Measurements from ENCODE around the gene CEP78.
A peak's percentile ranks its signal among the peaks of the same experiment; 100 is the strongest.

Gene CEP78

DNA sequence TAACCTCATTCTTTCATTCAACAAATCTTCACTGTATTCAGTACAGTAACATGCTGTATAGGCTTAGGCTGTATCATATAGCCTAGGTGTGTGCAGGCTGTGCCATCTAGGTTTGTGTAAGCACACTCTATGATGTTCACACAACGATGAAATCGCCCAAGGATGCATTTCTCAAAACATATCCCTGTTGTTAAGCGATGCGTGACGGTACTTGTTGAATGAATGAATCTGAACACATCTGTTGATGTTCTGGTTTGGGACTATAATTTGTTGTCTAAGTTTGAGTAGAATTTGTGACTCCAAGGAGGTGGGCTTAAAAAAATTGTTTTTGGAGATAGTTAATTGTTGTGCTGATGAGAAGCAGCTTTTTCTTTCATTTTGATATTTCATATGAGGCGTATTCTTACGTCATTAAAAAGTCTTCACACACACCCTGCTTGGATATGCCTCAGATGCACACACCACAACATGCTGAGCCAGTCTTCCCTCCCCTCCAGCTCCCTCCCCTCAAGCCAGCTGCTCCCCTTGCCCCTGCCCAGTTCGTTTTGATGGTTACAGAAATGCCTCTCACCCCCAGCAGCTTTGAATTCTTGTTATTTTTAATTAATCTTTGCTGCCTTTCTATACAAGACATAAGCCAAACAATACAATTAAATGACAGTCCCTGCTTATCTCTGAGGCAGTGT lies 55.5 kb downstream of the CEP78 start:
- H3K27me3 ChIP-seq (ENCODE audit: control insufficient read depth in 1 of 2, insufficient read depth in 1 of 2, low read length in 2 of 2), result peaks cover 0 to 17% of the 10 kb centered on the region in 2 experiments
- no peak overlapping the region for H2BK5ac ChIP-seq (ENCODE audit: low read depth, low read length, poor library complexity, severe bottlenecking)
- no peak overlapping the region for H4K91ac ChIP-seq (ENCODE audit: low read length)
- H2BK120ac ChIP-seq (ENCODE audit: low read depth, low read length), result no peak overlapping the region
- H3K14ac ChIP-seq (ENCODE audit: low read length in 2 of 2), result no peak overlapping the region
- 89% methylated on average over 8 of the region's 8 CpGs for WGBS
- DNase-seq, result no peak
- no peak overlapping the region for H2AFZ ChIP-seq (ENCODE audit: low read depth, low read length)
- H2BK12ac ChIP-seq (ENCODE audit: low read length in 2 of 2), result no peak overlapping the region
- H3K18ac ChIP-seq (ENCODE audit: low read depth in 1 of 2, low read length in 2 of 2), result no peak overlapping the region
- H3K9ac ChIP-seq (ENCODE audit: low read length), result no peak overlapping the region
- H2AK5ac ChIP-seq (ENCODE audit: low read length, severe bottlenecking), result no peak overlapping the region
- H3K4me2 ChIP-seq (ENCODE audit: low read length, poor library complexity, severe bottlenecking), result no peak overlapping the region
- no peak overlapping the region for H3K4me3 ChIP-seq (ENCODE audit: insufficient read depth in 1 of 2, low read depth in 1 of 2, low read length in 2 of 2)
- H3K4me1 ChIP-seq (ENCODE audit: control insufficient read depth, insufficient read depth, low read depth, low read length), result peaks cover 11% of the 10 kb centered on the region
- no peak overlapping the region for H2BK15ac ChIP-seq (ENCODE audit: low read depth, poor library complexity, severe bottlenecking)
- H3K23ac ChIP-seq (ENCODE audit: low read length in 2 of 2), result no peak overlapping the region
- H3K4ac ChIP-seq (ENCODE audit: low read depth in 1 of 2, low read length in 2 of 2), result no peak overlapping the region
- no peaks in the 10 kb centered on the region for H3K9me3 ChIP-seq (ENCODE audit: control insufficient read depth, low read length)
- peak overlapping the region; percentile 10 for H3K27ac ChIP-seq (ENCODE audit: low read length, poor library complexity, severe bottlenecking)
- H4K8ac ChIP-seq (ENCODE audit: low read length), result no peak overlapping the region
- no peaks in the 10 kb centered on the region for H3K79me1 ChIP-seq (replicated peaks; ENCODE audit: low read length, poor library complexity, severe bottlenecking)
- H3K36me3 ChIP-seq (ENCODE audit: control insufficient read depth in 1 of 2, insufficient read depth in 2 of 2, low read depth in 1 of 2, low read length in 2 of 2), result no peaks in the 10 kb centered on the region

DNA sequence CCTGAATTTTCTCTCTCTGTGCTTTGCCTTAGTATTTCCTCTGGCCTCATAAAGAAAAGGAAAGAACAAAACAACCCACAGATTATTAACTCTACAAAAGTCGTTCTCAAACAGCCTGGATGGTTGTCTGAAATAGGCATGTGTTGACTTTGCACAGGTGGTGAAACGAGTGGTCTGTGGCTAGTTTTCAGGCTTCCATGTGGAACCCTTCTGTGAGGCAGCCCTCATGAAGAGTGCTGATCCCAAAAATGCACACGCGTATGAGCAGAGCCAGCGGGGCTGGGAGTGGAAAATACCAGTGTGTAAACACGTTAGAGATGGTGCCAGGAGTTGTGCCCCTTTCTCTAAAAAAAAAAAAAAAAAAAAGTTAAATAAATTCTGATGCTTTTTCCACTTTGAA lies 56.2 kb downstream of the CEP78 start:
- no peak overlapping the region for H3K14ac ChIP-seq (ENCODE audit: low read length in 2 of 2)
- H3K4me1 ChIP-seq (ENCODE audit: control insufficient read depth, insufficient read depth, low read depth, low read length), result peaks cover 13% of the 10 kb centered on the region
- H3K23ac ChIP-seq (ENCODE audit: low read length in 2 of 2), result no peak overlapping the region
- no peak overlapping the region for H2AFZ ChIP-seq (ENCODE audit: low read depth, low read length)
- H3K4ac ChIP-seq (ENCODE audit: low read depth in 1 of 2, low read length in 2 of 2), result no peak overlapping the region
- H2BK5ac ChIP-seq (ENCODE audit: low read depth, low read length, poor library complexity, severe bottlenecking), result no peak overlapping the region
- no peak for DNase-seq
- no peak overlapping the region for H3K4me2 ChIP-seq (ENCODE audit: low read length, poor library complexity, severe bottlenecking)
- H4K91ac ChIP-seq (ENCODE audit: low read length), result no peak overlapping the region
- no peak overlapping the region for H3K18ac ChIP-seq (ENCODE audit: low read depth in 1 of 2, low read length in 2 of 2)
- no peak overlapping the region for H2AK5ac ChIP-seq (ENCODE audit: low read length, severe bottlenecking)
- H2BK12ac ChIP-seq (ENCODE audit: low read length in 2 of 2), result no peak overlapping the region
- H2BK120ac ChIP-seq (ENCODE audit: low read depth, low read length), result no peak overlapping the region
- no peaks in the 10 kb centered on the region for H3K9me3 ChIP-seq (ENCODE audit: control insufficient read depth, low read length)
- H3K4me3 ChIP-seq (ENCODE audit: insufficient read depth in 1 of 2, low read depth in 1 of 2, low read length in 2 of 2), result no peak overlapping the region
- 94% methylated on average over 5 of the region's 6 CpGs for WGBS
- H4K8ac ChIP-seq (ENCODE audit: low read length), result no peak overlapping the region
- no peaks in the 10 kb centered on the region for H3K36me3 ChIP-seq (ENCODE audit: control insufficient read depth in 1 of 2, insufficient read depth in 2 of 2, low read depth in 1 of 2, low read length in 2 of 2)
- no peaks in the 10 kb centered on the region for H3K79me1 ChIP-seq (replicated peaks; ENCODE audit: low read length, poor library complexity, severe bottlenecking)
- H3K9ac ChIP-seq (ENCODE audit: low read length), result no peak overlapping the region
- H3K27me3 ChIP-seq (ENCODE audit: control insufficient read depth in 1 of 2, insufficient read depth in 1 of 2, low read length in 2 of 2), result peaks cover 0 to 15% of the 10 kb centered on the region in 2 experiments
- H3K27ac ChIP-seq (ENCODE audit: low read length, poor library complexity, severe bottlenecking), result no peak overlapping the region
- no peak overlapping the region for H2BK15ac ChIP-seq (ENCODE audit: low read depth, poor library complexity, severe bottlenecking)

DNA sequence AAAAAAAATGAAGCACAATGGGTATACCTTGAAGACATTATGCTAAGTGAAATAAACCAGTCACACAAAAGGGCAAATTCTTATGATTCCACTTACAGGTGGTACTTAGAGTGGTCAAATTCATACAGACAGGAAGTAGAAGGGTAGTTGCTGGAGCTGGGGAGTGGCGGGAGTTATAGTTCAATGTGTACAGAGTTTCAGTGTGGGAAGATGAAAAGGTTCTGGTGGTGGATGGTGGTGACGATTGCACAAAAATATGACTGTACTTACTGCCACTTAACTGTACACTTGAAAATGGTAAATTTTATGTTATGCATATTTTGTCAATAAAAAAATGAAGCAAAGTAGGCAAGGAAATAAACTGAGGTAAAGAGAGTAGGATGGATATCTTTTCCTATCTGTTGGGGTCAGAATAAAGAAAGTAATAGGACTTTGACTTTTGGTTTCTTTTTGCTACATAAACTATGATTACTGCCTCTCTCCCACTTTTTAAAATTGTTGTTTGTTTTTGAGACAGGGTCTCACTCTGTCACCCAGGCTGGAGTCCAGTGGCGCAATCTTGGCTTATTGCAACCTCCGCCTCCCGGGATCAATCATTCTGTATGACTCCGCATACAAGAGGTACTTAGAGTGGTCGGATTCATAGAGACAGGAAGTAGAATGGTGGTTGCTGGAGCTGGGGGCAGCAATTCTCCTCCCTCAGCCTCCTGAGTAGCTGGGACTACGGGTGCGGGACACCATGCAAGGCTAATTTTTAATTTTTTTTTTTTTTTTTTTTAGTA lies 57.0 kb downstream of the CEP78 start:
- H4K8ac ChIP-seq (ENCODE audit: low read length), result no peak overlapping the region
- no peak overlapping the region for H3K14ac ChIP-seq (ENCODE audit: low read length in 2 of 2)
- no peak overlapping the region for H2AFZ ChIP-seq (ENCODE audit: low read depth, low read length)
- peaks cover 13% of the 10 kb centered on the region for H3K4me1 ChIP-seq (ENCODE audit: control insufficient read depth, insufficient read depth, low read depth, low read length)
- no peak overlapping the region for H3K23ac ChIP-seq (ENCODE audit: low read length in 2 of 2)
- H2BK120ac ChIP-seq (ENCODE audit: low read depth, low read length), result no peak overlapping the region
- no peak overlapping the region for H3K27ac ChIP-seq (ENCODE audit: low read length, poor library complexity, severe bottlenecking)
- no peaks in the 10 kb centered on the region for H3K9me3 ChIP-seq (ENCODE audit: control insufficient read depth, low read length)
- H4K91ac ChIP-seq (ENCODE audit: low read length), result no peak overlapping the region
- 95% methylated on average over 8 of the region's 9 CpGs for WGBS
- H2BK15ac ChIP-seq (ENCODE audit: low read depth, poor library complexity, severe bottlenecking), result no peak overlapping the region
- no peak overlapping the region for H2AK5ac ChIP-seq (ENCODE audit: low read length, severe bottlenecking)
- H3K9ac ChIP-seq (ENCODE audit: low read length), result no peak overlapping the region
- H3K4me3 ChIP-seq (ENCODE audit: insufficient read depth in 1 of 2, low read depth in 1 of 2, low read length in 2 of 2), result no peak overlapping the region
- no peak for DNase-seq
- H2BK5ac ChIP-seq (ENCODE audit: low read depth, low read length, poor library complexity, severe bottlenecking), result no peak overlapping the region
- peaks cover 0 to 12% of the 10 kb centered on the region in 2 experiments for H3K27me3 ChIP-seq (ENCODE audit: control insufficient read depth in 1 of 2, insufficient read depth in 1 of 2, low read length in 2 of 2)
- no peaks in the 10 kb centered on the region for H3K36me3 ChIP-seq (ENCODE audit: control insufficient read depth in 1 of 2, insufficient read depth in 2 of 2, low read depth in 1 of 2, low read length in 2 of 2)
- no peak overlapping the region for H3K4ac ChIP-seq (ENCODE audit: low read depth in 1 of 2, low read length in 2 of 2)
- H3K79me1 ChIP-seq (replicated peaks; ENCODE audit: low read length, poor library complexity, severe bottlenecking), result no peaks in the 10 kb centered on the region
- H3K4me2 ChIP-seq (ENCODE audit: low read length, poor library complexity, severe bottlenecking), result no peak overlapping the region
- no peak overlapping the region for H3K18ac ChIP-seq (ENCODE audit: low read depth in 1 of 2, low read length in 2 of 2)
- no peak overlapping the region for H2BK12ac ChIP-seq (ENCODE audit: low read length in 2 of 2)

DNA sequence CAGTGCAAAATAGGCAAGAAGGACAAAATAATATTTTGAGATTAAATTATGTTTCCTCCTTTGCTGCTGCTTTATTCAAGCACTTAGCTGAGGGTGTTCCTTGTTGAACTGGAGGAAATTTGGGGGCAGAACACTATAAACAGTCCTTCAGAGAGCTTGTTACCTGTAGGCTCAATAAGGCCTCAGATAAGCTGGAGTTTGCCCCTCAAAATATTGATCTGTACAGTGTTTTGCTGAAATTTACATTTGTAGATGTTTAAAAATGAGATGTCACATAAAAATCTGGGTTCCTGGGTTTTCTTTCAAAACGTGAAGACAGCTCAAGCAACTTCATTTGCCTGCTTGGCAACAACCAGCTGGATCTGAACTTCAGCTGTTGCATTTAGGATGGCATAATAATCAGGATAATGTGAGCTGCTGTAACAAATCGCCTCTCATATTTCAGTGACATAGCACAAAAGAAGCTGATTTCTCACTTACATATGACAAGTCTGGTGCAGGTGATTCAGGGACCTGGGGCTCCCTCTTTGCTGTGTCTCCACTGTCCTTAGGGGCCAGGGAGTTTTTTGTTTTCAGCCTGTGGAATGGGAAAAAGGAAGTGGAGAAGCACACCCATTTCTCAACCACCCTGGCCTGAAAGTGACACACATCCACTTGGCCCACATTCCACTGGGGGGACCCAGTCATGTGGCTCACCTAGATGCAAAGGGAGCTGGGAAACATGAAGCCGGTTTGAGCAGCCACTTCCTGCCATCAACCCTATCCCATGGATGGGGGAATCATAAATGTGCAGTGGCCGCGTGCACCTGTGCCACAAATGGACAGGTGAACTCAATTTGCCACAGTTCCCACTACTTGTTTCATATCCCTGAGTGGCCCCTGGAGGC lies 58.7 kb downstream of the CEP78 start:
- 95% methylated on average over 5 of the region's 5 CpGs for WGBS
- H3K27ac ChIP-seq (ENCODE audit: low read length, poor library complexity, severe bottlenecking), result no peak overlapping the region

More for the DNA sequence above, 58.7 kb downstream of the CEP78 start:
- Histone ChIP-seq H3K4ac (ENCODE audit: low read depth in 1 of 2, low read length in 2 of 2) (no peak overlapping the region), H2BK12ac (ENCODE audit: low read length in 2 of 2) (no peak overlapping the region), H3K79me1 (replicated peaks; ENCODE audit: low read length, poor library complexity, severe bottlenecking) (no peaks in the 10 kb centered on the region), H3K27me3 (ENCODE audit: control insufficient read depth in 1 of 2, insufficient read depth in 1 of 2, low read length in 2 of 2) (peaks cover 0 to 12% of the 10 kb centered on the region in 2 experiments), H3K9ac (ENCODE audit: low read length) (no peak overlapping the region), H3K9me3 (ENCODE audit: control insufficient read depth, low read length) (no peaks in the 10 kb centered on the region), H2BK15ac (ENCODE audit: low read depth, poor library complexity, severe bottlenecking) (no peak overlapping the region), H3K4me1 (ENCODE audit: control insufficient read depth, insufficient read depth, low read depth, low read length) (peaks cover 11% of the 10 kb centered on the region), H3K14ac (ENCODE audit: low read length in 2 of 2) (no peak overlapping the region), H4K8ac (ENCODE audit: low read length) (no peak overlapping the region), H3K18ac (ENCODE audit: low read depth in 1 of 2, low read length in 2 of 2) (no peak overlapping the region), H2BK120ac (ENCODE audit: low read depth, low read length) (no peak overlapping the region), H3K4me2 (ENCODE audit: low read length, poor library complexity, severe bottlenecking) (no peak overlapping the region), H2AFZ (ENCODE audit: low read depth, low read length) (no peak overlapping the region), H4K91ac (ENCODE audit: low read length) (no peak overlapping the region), H2BK5ac (ENCODE audit: low read depth, low read length, poor library complexity, severe bottlenecking) (no peak overlapping the region), H3K4me3 (ENCODE audit: insufficient read depth in 1 of 2, low read depth in 1 of 2, low read length in 2 of 2) (no peak overlapping the region), H3K36me3 (ENCODE audit: control insufficient read depth in 1 of 2, insufficient read depth in 2 of 2, low read depth in 1 of 2, low read length in 2 of 2) (no peaks in the 10 kb centered on the region), H2AK5ac (ENCODE audit: low read length, severe bottlenecking) (no peak overlapping the region), H3K23ac (ENCODE audit: low read length in 2 of 2) (peak overlapping the region in 1 of 2 experiments; percentile 6)
- DNase-seq, result no peak
